Kidney (tissue), 14 donors: ENCODE results near the gene PCDH9. TPM values are rescaled to one million over a fixed set of nuclear protein-coding genes. Genes with fewer than 3 reads are reported as not detected.

Experiments used
- DNase-seq, 5 donors: peaks; one replicate each; pipeline ENCODE4 v3.0.0-alpha.2; 2013 to 2020
- FAIRE-seq: peaks from 2 replicates; lab custom pipeline; 2012; peaks lifted over from hg19 to GRCh38; lab: Jason Lieb, UNC
- H3K27ac ChIP-seq, 2 donors: one replicate each; pipeline ENCODE4 v1.7.0; 2013; ENCODE audit warnings: low read depth in 2 of 2, low read length in 2 of 2, inconsistent platforms in 1 of 2
- H3K27me3 ChIP-seq: one replicate; pipeline ENCODE4 v1.7.1; 2013; ENCODE audit warnings: low read length, inconsistent platforms; ENCODE audit not compliant: control insufficient read depth, insufficient read depth
- H3K36me3 ChIP-seq, 3 donors: one replicate each; pipeline versions ENCODE4 v1.7.0 to v1.7.1; 2013; ENCODE audit warnings: low read length in 3 of 3, control low read depth in 1 of 3, inconsistent platforms in 1 of 3; ENCODE audit not compliant: insufficient read depth in 3 of 3, control insufficient read depth in 2 of 3
- H3K4me1 ChIP-seq, 3 donors: one replicate each; pipeline versions ENCODE4 v1.7.0 to v1.7.1; 2013; ENCODE audit warnings: low read length in 3 of 3, inconsistent platforms in 1 of 3, low read depth in 1 of 3; ENCODE audit not compliant: control insufficient read depth in 2 of 3, insufficient read depth in 2 of 3
- H3K4me3 ChIP-seq, 3 donors: one replicate each; pipeline versions ENCODE4 v1.7.0 to v1.8.1; 2013; ENCODE audit warnings: low read length in 3 of 3, control low read depth in 1 of 3, inconsistent platforms in 1 of 3
- H3K9ac ChIP-seq, 3 donors: one replicate each; pipeline versions ENCODE4 v1.7.0 to v1.7.1; 2013; ENCODE audit warnings: low read length in 3 of 3, control low read depth in 1 of 3, inconsistent platforms in 1 of 3
- H3K9me3 ChIP-seq, 3 donors: one replicate each; pipeline versions ENCODE4 v1.7.0 to v1.7.1; 2013; ENCODE audit warnings: low read length in 3 of 3, control low read depth in 1 of 3, inconsistent platforms in 1 of 3; ENCODE audit not compliant: control insufficient read depth in 2 of 3, insufficient read depth in 1 of 3
- intact Hi-C: fragments of 100-400 bp; cut with DNase I; formaldehyde crosslinking; loops from one replicate; pipeline ENCODE4 v1.11.1; 2022
- polyA plus RNA-seq: library from polyadenylated mRNA; stranded (reverse); fragments of 350-450 nt; fragmentation: Illumina TruSeq; extraction: RNeasy Lipid Tissue Mini Kit (QIAGEN cat#74804); gene quantifications from one replicate; pipeline ENCODE4 v1.2.3, GENCODE V29; 2014; ENCODE audit warnings: low read depth, low replicate concordance; ENCODE audit not compliant: insufficient read depth
- total RNA-seq: library from RNA; stranded (reverse); fragmentation: NEBNext Ultra II Directional; extraction: Animal tissue kit (Norgen Biotek cat#: 25700); gene quantifications from one replicate; pipeline ENCODE4 v1.2.1, GENCODE V29; 2021
- TF ChIP-seq, protein P1 (sequence below): IDR thresholded peaks from 3 replicates; pipeline ENCODE4 v1.5.1; 2012; ENCODE audit warnings: mild to moderate bottlenecking, moderate library complexity, borderline replicate concordance; ENCODE audit not compliant: insufficient read depth; ENCODE audit errors: extremely low read depth
- donor health status: control.
- donor health status: control.
- donor health status: control.
- donor health status: control.
- donor health status: control.
- donor health status: DM: yes; HTN: yes; CAD: no.
- donor health status: Normal renal cell carcinoma (clear cell type).

PCDH9 gene
- total and polyA plus RNA-seq, 2 donors from 2014 or later, result 1.6 to 9.5 TPM

DNA sequence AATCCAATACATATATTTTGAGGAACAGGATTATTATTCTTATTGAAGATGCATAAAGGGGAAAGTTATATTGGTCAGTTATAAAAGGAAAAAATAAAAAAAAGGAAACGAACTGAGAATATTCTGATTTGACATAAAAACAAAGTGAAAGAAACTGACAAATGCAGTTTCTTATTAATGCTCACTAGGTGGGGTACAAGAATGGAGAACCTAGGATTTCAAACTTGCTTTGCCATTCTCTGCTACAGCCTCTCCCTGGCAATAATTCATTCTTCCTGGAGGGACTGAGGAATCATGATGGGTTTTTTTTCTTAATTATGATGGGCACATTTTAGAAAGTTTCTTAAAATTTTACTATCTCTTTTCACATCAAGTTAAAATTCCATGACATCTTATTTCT is 154.9 kb downstream of the PCDH9 start:
- DNase-seq, result no peak
- Histone ChIP-seq H3K4me3 (no peak overlapping the region), H3K9ac (no peak overlapping the region), H3K4me1 (no peaks in the 10 kb centered on the region), H3K27me3 (no peaks in the 10 kb centered on the region), H3K27ac (no peak overlapping the region), H3K9me3 (no peaks in the 10 kb centered on the region), H3K36me3 (no peaks in the 10 kb centered on the region)
- intact Hi-C loops, result no loop called here
- TF ChIP-seq, protein P1, sequence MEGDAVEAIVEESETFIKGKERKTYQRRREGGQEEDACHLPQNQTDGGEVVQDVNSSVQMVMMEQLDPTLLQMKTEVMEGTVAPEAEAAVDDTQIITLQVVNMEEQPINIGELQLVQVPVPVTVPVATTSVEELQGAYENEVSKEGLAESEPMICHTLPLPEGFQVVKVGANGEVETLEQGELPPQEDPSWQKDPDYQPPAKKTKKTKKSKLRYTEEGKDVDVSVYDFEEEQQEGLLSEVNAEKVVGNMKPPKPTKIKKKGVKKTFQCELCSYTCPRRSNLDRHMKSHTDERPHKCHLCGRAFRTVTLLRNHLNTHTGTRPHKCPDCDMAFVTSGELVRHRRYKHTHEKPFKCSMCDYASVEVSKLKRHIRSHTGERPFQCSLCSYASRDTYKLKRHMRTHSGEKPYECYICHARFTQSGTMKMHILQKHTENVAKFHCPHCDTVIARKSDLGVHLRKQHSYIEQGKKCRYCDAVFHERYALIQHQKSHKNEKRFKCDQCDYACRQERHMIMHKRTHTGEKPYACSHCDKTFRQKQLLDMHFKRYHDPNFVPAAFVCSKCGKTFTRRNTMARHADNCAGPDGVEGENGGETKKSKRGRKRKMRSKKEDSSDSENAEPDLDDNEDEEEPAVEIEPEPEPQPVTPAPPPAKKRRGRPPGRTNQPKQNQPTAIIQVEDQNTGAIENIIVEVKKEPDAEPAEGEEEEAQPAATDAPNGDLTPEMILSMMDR, result no peak
- no peak for FAIRE-seq

- TF ChIP-seq, protein P1, result no peak
Observed at GRCh38 chr13:67071918-67072598, 158.1 kb downstream of the PCDH9 start.

DNA sequence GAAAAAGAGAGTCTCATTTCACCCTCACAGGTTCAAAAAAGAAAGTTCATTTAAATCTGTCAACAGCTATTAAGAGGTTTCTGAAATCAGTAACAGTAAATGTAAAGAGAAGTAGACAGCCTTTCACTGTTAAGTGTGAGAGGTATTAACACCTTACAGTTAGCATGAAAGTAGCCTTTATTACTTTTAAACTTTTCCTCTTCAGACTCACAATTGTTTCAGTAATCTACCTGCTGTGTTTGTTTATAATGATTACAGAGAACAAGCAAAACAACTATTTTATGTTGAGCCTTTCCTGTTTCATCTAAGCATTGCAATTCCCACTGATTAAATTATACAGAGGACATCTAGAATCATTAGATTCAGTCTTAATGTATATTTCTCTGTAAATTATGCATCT is 159.8 kb downstream of the PCDH9 start:
- H3K9ac ChIP-seq, result no peak overlapping the region
- DNase-seq, result no peak
- H3K4me1 ChIP-seq, result no peaks in the 10 kb centered on the region
- H3K27ac ChIP-seq, result no peak overlapping the region
- no peaks in the 10 kb centered on the region for H3K9me3 ChIP-seq
- H3K4me3 ChIP-seq, result no peak overlapping the region
- FAIRE-seq, result no peak
- TF ChIP-seq, protein P1, result no peak
- intact Hi-C loops, result no loop called here
- no peaks in the 10 kb centered on the region for H3K27me3 ChIP-seq
- no peaks in the 10 kb centered on the region for H3K36me3 ChIP-seq

More at GRCh38 chr13:67071918-67072598, 158.1 kb downstream of the PCDH9 start:
- DNase-seq (no peak), FAIRE-seq (no peak)
- H3K4me1 ChIP-seq, result no peaks in the 10 kb centered on the region
- H3K9ac ChIP-seq, result no peak overlapping the region
- no peak overlapping the region for H3K4me3 ChIP-seq
- H3K27me3 ChIP-seq, result no peaks in the 10 kb centered on the region
- intact Hi-C loops, result no loop called here
- H3K27ac ChIP-seq, result no peak overlapping the region
- no peaks in the 10 kb centered on the region for H3K36me3 ChIP-seq
- no peaks in the 10 kb centered on the region for H3K9me3 ChIP-seq
